ENCODE data around the gene NF2.

DNA sequence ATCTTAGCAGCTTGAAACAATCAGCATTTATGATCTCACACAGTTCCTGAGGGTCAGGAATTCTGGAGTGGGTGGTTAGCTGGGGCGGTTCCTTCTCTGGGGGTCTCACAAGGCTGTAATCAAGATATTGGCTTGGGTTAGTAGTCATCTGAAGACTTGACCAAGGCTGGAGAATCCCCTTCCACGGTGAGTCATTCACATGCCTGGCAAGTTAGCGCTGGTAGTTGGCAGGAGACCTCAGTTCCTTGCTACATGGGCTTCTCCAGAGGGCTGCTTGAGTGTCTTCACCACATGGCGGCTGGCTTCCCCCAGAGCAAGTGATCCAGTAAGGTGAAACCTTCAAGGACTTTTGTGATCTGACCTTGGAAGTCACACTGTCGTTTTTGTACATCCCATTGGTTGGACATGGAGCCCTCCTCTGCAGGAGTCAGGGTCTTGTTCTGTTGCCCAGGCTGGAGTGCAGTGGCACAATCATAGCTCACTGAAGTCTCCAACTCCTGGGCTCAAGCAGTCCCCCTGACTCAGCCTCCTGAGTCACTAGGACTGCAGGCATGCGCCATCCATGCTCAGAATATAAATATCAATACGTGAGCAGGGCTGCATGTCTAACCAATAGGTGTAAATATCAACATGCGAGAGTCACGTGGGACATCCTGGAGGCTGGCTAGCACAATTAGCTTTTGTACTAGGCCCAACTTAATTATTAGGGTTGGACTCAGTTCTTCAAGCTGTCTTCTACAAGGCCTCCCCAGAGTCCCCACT is 15.3 kb upstream of the NF2 start:
- TF ChIP-seq TOX (CRISPR knock-in tag; IDR thresholded peaks at IDR 0.05; ENCODE audit: borderline replicate concordance): no peak
- TF ChIP-seq, protein P1, sequence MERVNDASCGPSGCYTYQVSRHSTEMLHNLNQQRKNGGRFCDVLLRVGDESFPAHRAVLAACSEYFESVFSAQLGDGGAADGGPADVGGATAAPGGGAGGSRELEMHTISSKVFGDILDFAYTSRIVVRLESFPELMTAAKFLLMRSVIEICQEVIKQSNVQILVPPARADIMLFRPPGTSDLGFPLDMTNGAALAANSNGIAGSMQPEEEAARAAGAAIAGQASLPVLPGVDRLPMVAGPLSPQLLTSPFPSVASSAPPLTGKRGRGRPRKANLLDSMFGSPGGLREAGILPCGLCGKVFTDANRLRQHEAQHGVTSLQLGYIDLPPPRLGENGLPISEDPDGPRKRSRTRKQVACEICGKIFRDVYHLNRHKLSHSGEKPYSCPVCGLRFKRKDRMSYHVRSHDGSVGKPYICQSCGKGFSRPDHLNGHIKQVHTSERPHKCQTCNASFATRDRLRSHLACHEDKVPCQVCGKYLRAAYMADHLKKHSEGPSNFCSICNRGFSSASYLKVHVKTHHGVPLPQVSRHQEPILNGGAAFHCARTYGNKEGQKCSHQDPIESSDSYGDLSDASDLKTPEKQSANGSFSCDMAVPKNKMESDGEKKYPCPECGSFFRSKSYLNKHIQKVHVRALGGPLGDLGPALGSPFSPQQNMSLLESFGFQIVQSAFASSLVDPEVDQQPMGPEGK (CRISPR knock-in tag; IDR thresholded peaks at IDR 0.05; ENCODE audit: borderline replicate concordance): no peak
- no peak for TF ChIP-seq PPARA (CRISPR knock-in tag; IDR thresholded peaks at IDR 0.05; ENCODE audit: borderline replicate concordance)
- no peak for TF ChIP-seq ZNF565 (CRISPR knock-in tag; conservative IDR thresholded peaks at IDR 0.05; ENCODE audit: low read depth)
- no peak for TF ChIP-seq ARNTL (CRISPR knock-in tag; IDR thresholded peaks at IDR 0.05; ENCODE audit: borderline replicate concordance, low read depth)

Data from SK-N-SH treated with all-trans-retinoic acid at 6 μM for 48 hours (cell line).